GM12878 (cell line): ENCODE data around the gene CBLN3.

Experiments used
- EP300 ChIP-seq, 2 experiments: fragments of 150-350 bp in 1 of 2; IDR thresholded peaks; 2 replicates each; pipeline ENCODE4 v1.6.1; 2011 to 2012; ENCODE audit warnings: low read depth in 2 of 2, low read length in 2 of 2, borderline replicate concordance in 1 of 2, improper control_type of control experiment in 1 of 2, inconsistent platforms in 1 of 2; ENCODE audit not compliant: control insufficient read depth in 1 of 2
- EZH2 ChIP-seq: IDR thresholded peaks from 2 replicates; pipeline ENCODE4 v1.6.1; 2012; ENCODE audit warnings: low read depth, mild to moderate bottlenecking, control low read depth, inconsistent platforms, low read length, borderline replicate concordance; ENCODE audit not compliant: control insufficient read depth
- HCFC1 ChIP-seq: fragments of 150-350 bp; IDR thresholded peaks from 2 replicates; pipeline ENCODE4 v1.6.1; 2014; ENCODE audit warnings: low read length
- JUND ChIP-seq: IDR thresholded peaks from 2 replicates; pipeline ENCODE4 v1.6.1; 2012; ENCODE audit warnings: low read depth, mild to moderate bottlenecking, low read length, improper control_type of control experiment, moderate library complexity
- NR2C2 ChIP-seq: IDR thresholded peaks from 2 replicates; pipeline ENCODE4 v1.6.1; 2011; ENCODE audit warnings: borderline replicate concordance, low read depth; ENCODE audit not compliant: control insufficient read depth, insufficient read length
- POLR2A ChIP-seq: IDR thresholded peaks from 2 replicates; pipeline ENCODE4 v1.6.1; 2011; ENCODE audit warnings: low read depth, mild to moderate bottlenecking, low read length
- RCOR1 ChIP-seq: conservative IDR thresholded peaks from 2 replicates; pipeline ENCODE4 v1.6.1; 2012; ENCODE audit warnings: low read depth, low read length, improper control_type of control experiment
- RFX5 ChIP-seq: IDR thresholded peaks from 2 replicates; pipeline ENCODE4 v1.6.1; 2011; ENCODE audit warnings: low read depth, low read length, improper control_type of control experiment
- ZNF274 ChIP-seq: IDR thresholded peaks from one replicate; pipeline ENCODE4 v1.8.0; 2011; ENCODE audit not compliant: insufficient read length, insufficient read depth
- TF ChIP-seq, protein P1 (sequence below): IDR thresholded peaks from 2 replicates; pipeline ENCODE4 v1.6.1; 2012; ENCODE audit warnings: mild to moderate bottlenecking, low read depth, low read length
- TF ChIP-seq, protein P2 (sequence below): IDR thresholded peaks from 2 replicates; pipeline ENCODE4 v1.6.1; 2011; ENCODE audit warnings: borderline replicate concordance, low read depth, mild to moderate bottlenecking, moderate library complexity, mixed read lengths, low read length; ENCODE audit not compliant: insufficient read depth; ENCODE audit errors: extremely low read length

GRCh38 chr14:24473211-24473610, 43.7 kb upstream of the CBLN3 start:
- TF ChIP-seq, protein P1, sequence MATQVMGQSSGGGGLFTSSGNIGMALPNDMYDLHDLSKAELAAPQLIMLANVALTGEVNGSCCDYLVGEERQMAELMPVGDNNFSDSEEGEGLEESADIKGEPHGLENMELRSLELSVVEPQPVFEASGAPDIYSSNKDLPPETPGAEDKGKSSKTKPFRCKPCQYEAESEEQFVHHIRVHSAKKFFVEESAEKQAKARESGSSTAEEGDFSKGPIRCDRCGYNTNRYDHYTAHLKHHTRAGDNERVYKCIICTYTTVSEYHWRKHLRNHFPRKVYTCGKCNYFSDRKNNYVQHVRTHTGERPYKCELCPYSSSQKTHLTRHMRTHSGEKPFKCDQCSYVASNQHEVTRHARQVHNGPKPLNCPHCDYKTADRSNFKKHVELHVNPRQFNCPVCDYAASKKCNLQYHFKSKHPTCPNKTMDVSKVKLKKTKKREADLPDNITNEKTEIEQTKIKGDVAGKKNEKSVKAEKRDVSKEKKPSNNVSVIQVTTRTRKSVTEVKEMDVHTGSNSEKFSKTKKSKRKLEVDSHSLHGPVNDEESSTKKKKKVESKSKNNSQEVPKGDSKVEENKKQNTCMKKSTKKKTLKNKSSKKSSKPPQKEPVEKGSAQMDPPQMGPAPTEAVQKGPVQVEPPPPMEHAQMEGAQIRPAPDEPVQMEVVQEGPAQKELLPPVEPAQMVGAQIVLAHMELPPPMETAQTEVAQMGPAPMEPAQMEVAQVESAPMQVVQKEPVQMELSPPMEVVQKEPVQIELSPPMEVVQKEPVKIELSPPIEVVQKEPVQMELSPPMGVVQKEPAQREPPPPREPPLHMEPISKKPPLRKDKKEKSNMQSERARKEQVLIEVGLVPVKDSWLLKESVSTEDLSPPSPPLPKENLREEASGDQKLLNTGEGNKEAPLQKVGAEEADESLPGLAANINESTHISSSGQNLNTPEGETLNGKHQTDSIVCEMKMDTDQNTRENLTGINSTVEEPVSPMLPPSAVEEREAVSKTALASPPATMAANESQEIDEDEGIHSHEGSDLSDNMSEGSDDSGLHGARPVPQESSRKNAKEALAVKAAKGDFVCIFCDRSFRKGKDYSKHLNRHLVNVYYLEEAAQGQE = no peak
- TF ChIP-seq POLR2A = no peak
- TF ChIP-seq RCOR1 = no peak
- TF ChIP-seq, protein P2, sequence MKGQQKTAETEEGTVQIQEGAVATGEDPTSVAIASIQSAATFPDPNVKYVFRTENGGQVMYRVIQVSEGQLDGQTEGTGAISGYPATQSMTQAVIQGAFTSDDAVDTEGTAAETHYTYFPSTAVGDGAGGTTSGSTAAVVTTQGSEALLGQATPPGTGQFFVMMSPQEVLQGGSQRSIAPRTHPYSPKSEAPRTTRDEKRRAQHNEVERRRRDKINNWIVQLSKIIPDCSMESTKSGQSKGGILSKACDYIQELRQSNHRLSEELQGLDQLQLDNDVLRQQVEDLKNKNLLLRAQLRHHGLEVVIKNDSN = no peak
- TF ChIP-seq HCFC1 = no peak
- TF ChIP-seq EZH2 = no peak
- TF ChIP-seq EP300 (IDR thresholded peaks at IDR 0.05; ENCODE audit: borderline replicate concordance in 1 of 2, control insufficient read depth in 1 of 2, low read depth in 2 of 2, low read length in 2 of 2) = no peak
- no peak for TF ChIP-seq NR2C2
- no peak for TF ChIP-seq ZNF274
- TF ChIP-seq RFX5 = no peak
- TF ChIP-seq JUND = no peak
